Measurements from ENCODE around the gene ZNF483. TPM values are rescaled to one million over a fixed set of nuclear protein-coding genes. Genes with fewer than 3 reads are reported as not detected.

The ZNF483 gene
- total and polyA plus RNA-seq, 2 donors from 2014 or later, result 0.43 to 14.5 TPM

DNA sequence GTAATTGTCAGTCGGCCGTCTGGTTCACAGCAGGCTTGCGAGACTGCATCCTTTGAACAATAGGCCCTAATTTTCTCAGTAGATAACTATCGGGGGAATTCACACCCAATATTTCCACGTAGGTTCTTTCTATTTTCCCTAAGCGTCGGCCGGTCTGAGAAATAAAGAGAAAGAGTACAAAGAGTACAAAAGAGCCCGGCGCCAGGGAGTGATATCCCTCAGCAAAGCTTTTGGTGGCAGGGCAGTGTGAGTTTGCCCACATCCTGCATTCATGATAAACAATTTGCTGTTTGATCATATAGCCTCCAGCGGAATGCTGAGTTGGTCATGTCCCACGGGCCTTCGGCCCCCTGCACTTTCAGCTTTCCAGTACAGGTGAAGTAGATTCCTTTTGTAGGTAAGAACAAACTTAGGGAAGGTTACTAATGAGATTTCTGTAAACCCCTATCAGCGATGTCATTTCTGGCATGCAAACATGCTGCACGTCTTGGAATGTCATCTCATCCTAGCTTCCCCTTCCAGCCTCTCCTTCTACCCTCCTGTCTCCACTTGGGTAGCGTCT, 79.2 kb downstream of the ZNF483 start:
- no peak for FAIRE-seq
- TF ChIP-seq CTCF (IDR thresholded peaks at IDR 0.05; ENCODE audit: borderline replicate concordance, extremely low read depth, insufficient read depth), result no peak
- Histone ChIP-seq H3K9me3 (ENCODE audit: control insufficient read depth in 2 of 3, insufficient read depth in 1 of 3, low read length in 3 of 3) (no peaks in the 10 kb centered on the region), H3K4me3 (ENCODE audit: low read length in 3 of 3) (peak overlapping the region in 1 of 3 donors; percentile 11), H3K9ac (ENCODE audit: low read length in 3 of 3) (no peak overlapping the region), H3K4me1 (ENCODE audit: control insufficient read depth in 2 of 3, insufficient read depth in 2 of 3, low read depth in 1 of 3, low read length in 3 of 3) (peaks cover 0 to 20% (median 10%) of the 10 kb centered on the region in 3 donors), H3K27me3 (ENCODE audit: control insufficient read depth, insufficient read depth, low read length) (no peaks in the 10 kb centered on the region), H3K36me3 (ENCODE audit: control insufficient read depth in 2 of 3, insufficient read depth in 3 of 3, low read length in 3 of 3) (no peaks in the 10 kb centered on the region), H3K27ac (ENCODE audit: low read depth in 2 of 2, low read length in 2 of 2) (peak overlapping the region; percentile 23 to 48)
- intact Hi-C loops (cut with DNase I), result no loop called here
- no peak for DNase-seq

GRCh38 chr9:111605041-111605559, 80.1 kb downstream of the ZNF483 start:
- FAIRE-seq (no peak), DNase-seq (peak in 2 of 5 donors; percentile 40 to 48)
- peaks cover 0 to 25% (median 15%) of the 10 kb centered on the region in 3 donors for H3K4me1 ChIP-seq (ENCODE audit: control insufficient read depth in 2 of 3, insufficient read depth in 2 of 3, low read depth in 1 of 3, low read length in 3 of 3)
- H3K27ac ChIP-seq (ENCODE audit: low read depth in 2 of 2, low read length in 2 of 2), result peak overlapping the region; percentile 49 to 68
- no peaks in the 10 kb centered on the region for H3K27me3 ChIP-seq (ENCODE audit: control insufficient read depth, insufficient read depth, low read length)
- TF ChIP-seq CTCF (IDR thresholded peaks at IDR 0.05; ENCODE audit: borderline replicate concordance, extremely low read depth, insufficient read depth), result no peak
- H3K9ac ChIP-seq (ENCODE audit: low read length in 3 of 3), result no peak overlapping the region
- intact Hi-C loops (cut with DNase I), result no loop called here
- H3K9me3 ChIP-seq (ENCODE audit: control insufficient read depth in 2 of 3, insufficient read depth in 1 of 3, low read length in 3 of 3), result no peaks in the 10 kb centered on the region
- no peak overlapping the region for H3K4me3 ChIP-seq (ENCODE audit: low read length in 3 of 3)
- H3K36me3 ChIP-seq (ENCODE audit: control insufficient read depth in 2 of 3, insufficient read depth in 3 of 3, low read length in 3 of 3), result no peaks in the 10 kb centered on the region

GRCh38 chr9:111610149-111610548, 85.2 kb downstream of the ZNF483 start:
- no peak for TF ChIP-seq CTCF (IDR thresholded peaks at IDR 0.05; ENCODE audit: borderline replicate concordance, extremely low read depth, insufficient read depth)
- peaks cover 0 to 20% (median 10%) of the 10 kb centered on the region in 3 donors for H3K4me1 ChIP-seq (ENCODE audit: control insufficient read depth in 2 of 3, insufficient read depth in 2 of 3, low read depth in 1 of 3, low read length in 3 of 3)
- peak overlapping the region in 1 of 3 donors; percentile 38 for H3K9ac ChIP-seq (ENCODE audit: low read length in 3 of 3)
- no peaks in the 10 kb centered on the region for H3K27me3 ChIP-seq (ENCODE audit: control insufficient read depth, insufficient read depth, low read length)
- no peak for FAIRE-seq
- DNase-seq, result no peak
- no peak overlapping the region for H3K4me3 ChIP-seq (ENCODE audit: low read length in 3 of 3)
- H3K27ac ChIP-seq (ENCODE audit: low read depth in 2 of 2, low read length in 2 of 2), result peak overlapping the region; percentile 33 to 56
- no peaks in the 10 kb centered on the region for H3K36me3 ChIP-seq (ENCODE audit: control insufficient read depth in 2 of 3, insufficient read depth in 3 of 3, low read length in 3 of 3)
- no peaks in the 10 kb centered on the region for H3K9me3 ChIP-seq (ENCODE audit: control insufficient read depth in 2 of 3, insufficient read depth in 1 of 3, low read length in 3 of 3)
- intact Hi-C loops (cut with DNase I), result no loop called here

All from kidney (tissue), 14 donors.